Liver (tissue), 3 donors: ENCODE data around the gene SUGP2.
A peak's percentile ranks its signal among the peaks of the same experiment; 100 is the strongest.

Experiments
- CTCF ChIP-seq: fragments of 150-350 bp; IDR thresholded peaks from 2 replicates; pipeline ENCODE4 v1.5.1; 2017; ENCODE audit warnings: improper control_type of control experiment, low read depth, low read length; ENCODE audit not compliant: missing input control
- MAX ChIP-seq: IDR thresholded peaks from 2 replicates; pipeline ENCODE4 v1.6.1; 2016; ENCODE audit warnings: antibody characterized with exemption
- RAD21 ChIP-seq, 2 donors: IDR thresholded peaks; 2 replicates each; pipeline ENCODE4 v1.6.1; 2016; ENCODE audit warnings: antibody characterized with exemption in 2 of 2, mild to moderate bottlenecking in 2 of 2
- TAF1 ChIP-seq: conservative IDR thresholded peaks from 2 replicates; pipeline ENCODE4 v1.6.1; 2016; ENCODE audit warnings: antibody characterized with exemption, mild to moderate bottlenecking
- YY1 ChIP-seq: IDR thresholded peaks from 2 replicates; pipeline ENCODE4 v1.6.1; 2016; ENCODE audit warnings: antibody characterized with exemption, mild to moderate bottlenecking
- donor health status: healthy.
- donor health status: healthy.

GRCh38 chr19:19040417-19040816 lies 7.1 kb upstream of the SUGP2 start:
- TF ChIP-seq MAX (no peak), RAD21 (IDR thresholded peaks at IDR 0.05) (peak; percentile 34 to 38), TAF1 (no peak), CTCF (no peak), YY1 (peak; percentile 65)
